Measurements from ENCODE around the gene ST8SIA5. TPM values are rescaled to one million over a fixed set of nuclear protein-coding genes. Genes with fewer than 3 reads are reported as not detected.

The ST8SIA5 gene
- total RNA-seq, 1 donor, result under 0.01 TPM

GRCh38 chr18:46716827-46717226 is 40.0 kb downstream of the ST8SIA5 start:
- Histone ChIP-seq H3K9me3 (ENCODE audit: low read depth, low read length) (no peaks in the 10 kb centered on the region), H3K27me3 (ENCODE audit: insufficient read depth, low read length) (no peaks in the 10 kb centered on the region), H3K36me3 (ENCODE audit: insufficient read depth, low read length) (no peaks in the 10 kb centered on the region), H3K79me2 (ENCODE audit: insufficient read depth, low read length) (no peaks in the 10 kb centered on the region), H3K4me1 (ENCODE audit: insufficient read depth, low read length) (peaks cover 22% of the 10 kb centered on the region), H3K4me3 (ENCODE audit: insufficient read depth, low read length) (no peak overlapping the region), H3K4me2 (ENCODE audit: insufficient read depth, low read length) (no peak overlapping the region), H4K20me1 (ENCODE audit: insufficient read depth, low read length) (no peaks in the 10 kb centered on the region), H3K27ac (ENCODE audit: low read depth, low read length) (no peak overlapping the region), H2AFZ (ENCODE audit: low read length) (no peak overlapping the region)
- DNase-seq (ENCODE audit: insufficient read length, low spot score, missing footprints), result no peak
- no peak for TF ChIP-seq CTCF (IDR thresholded peaks at IDR 0.05; ENCODE audit: extremely low read depth, low read depth, low read length)

- no peaks in the 10 kb centered on the region for H3K79me2 ChIP-seq (ENCODE audit: insufficient read depth, low read length)
- peaks cover 23% of the 10 kb centered on the region for H3K4me1 ChIP-seq (ENCODE audit: insufficient read depth, low read length)
- no peak for DNase-seq (ENCODE audit: insufficient read length, low spot score, missing footprints)
- H3K36me3 ChIP-seq (ENCODE audit: insufficient read depth, low read length), result no peaks in the 10 kb centered on the region
- no peak overlapping the region for H2AFZ ChIP-seq (ENCODE audit: low read length)
- TF ChIP-seq CTCF (IDR thresholded peaks at IDR 0.05; ENCODE audit: extremely low read depth, low read depth, low read length), result no peak
- H3K27ac ChIP-seq (ENCODE audit: low read depth, low read length), result no peak overlapping the region
- no peak overlapping the region for H3K4me3 ChIP-seq (ENCODE audit: insufficient read depth, low read length)
- no peaks in the 10 kb centered on the region for H3K9me3 ChIP-seq (ENCODE audit: low read depth, low read length)
- no peaks in the 10 kb centered on the region for H3K27me3 ChIP-seq (ENCODE audit: insufficient read depth, low read length)
- no peaks in the 10 kb centered on the region for H4K20me1 ChIP-seq (ENCODE audit: insufficient read depth, low read length)
- H3K4me2 ChIP-seq (ENCODE audit: insufficient read depth, low read length), result no peak overlapping the region
These were observed 40.5 kb downstream of the ST8SIA5 start for GRCh38 chr18:46716336-46716735.

GRCh38 chr18:46715062-46715461 is 41.8 kb downstream of the ST8SIA5 start:
- no peak for TF ChIP-seq CTCF (IDR thresholded peaks at IDR 0.05; ENCODE audit: extremely low read depth, low read depth, low read length)
- H3K4me1 ChIP-seq (ENCODE audit: insufficient read depth, low read length), result peaks cover 23% of the 10 kb centered on the region
- no peak overlapping the region for H2AFZ ChIP-seq (ENCODE audit: low read length)

GRCh38 chr18:46712406-46712805 is 44.4 kb downstream of the ST8SIA5 start:
- H3K27me3 ChIP-seq (ENCODE audit: insufficient read depth, low read length), result no peaks in the 10 kb centered on the region
- H3K4me1 ChIP-seq (ENCODE audit: insufficient read depth, low read length), result peaks cover 11% of the 10 kb centered on the region
- no peak overlapping the region for H3K4me3 ChIP-seq (ENCODE audit: insufficient read depth, low read length)
- no peaks in the 10 kb centered on the region for H4K20me1 ChIP-seq (ENCODE audit: insufficient read depth, low read length)
- H3K27ac ChIP-seq (ENCODE audit: low read depth, low read length), result no peak overlapping the region
- DNase-seq (ENCODE audit: insufficient read length, low spot score, missing footprints), result peak; percentile 80
- no peaks in the 10 kb centered on the region for H3K79me2 ChIP-seq (ENCODE audit: insufficient read depth, low read length)
- no peaks in the 10 kb centered on the region for H3K9me3 ChIP-seq (ENCODE audit: low read depth, low read length)
- H3K4me2 ChIP-seq (ENCODE audit: insufficient read depth, low read length), result peak overlapping the region; percentile 19
- H2AFZ ChIP-seq (ENCODE audit: low read length), result no peak overlapping the region
- no peak for TF ChIP-seq CTCF (IDR thresholded peaks at IDR 0.05; ENCODE audit: extremely low read depth, low read depth, low read length)
- no peaks in the 10 kb centered on the region for H3K36me3 ChIP-seq (ENCODE audit: insufficient read depth, low read length)

More at GRCh38 chr18:46715062-46715461, 41.8 kb downstream of the ST8SIA5 start:
- Histone ChIP-seq H3K9me3 (ENCODE audit: low read depth, low read length) (no peaks in the 10 kb centered on the region), H3K27me3 (ENCODE audit: insufficient read depth, low read length) (no peaks in the 10 kb centered on the region), H3K4me3 (ENCODE audit: insufficient read depth, low read length) (no peak overlapping the region), H3K27ac (ENCODE audit: low read depth, low read length) (no peak overlapping the region), H3K36me3 (ENCODE audit: insufficient read depth, low read length) (no peaks in the 10 kb centered on the region), H3K79me2 (ENCODE audit: insufficient read depth, low read length) (no peaks in the 10 kb centered on the region), H4K20me1 (ENCODE audit: insufficient read depth, low read length) (no peaks in the 10 kb centered on the region), H3K4me2 (ENCODE audit: insufficient read depth, low read length) (no peak overlapping the region)
- no peak for DNase-seq (ENCODE audit: insufficient read length, low spot score, missing footprints)
